GM19099 (cell line): Measurements from ENCODE around the gene SLC34A3.
A peak's percentile ranks its signal among the peaks of the same experiment; 100 is the strongest.

Source experiments
- POLR2A ChIP-seq: IDR thresholded peaks from 3 replicates; pipeline ENCODE4 v1.6.1; 2011; ENCODE audit warnings: low read depth; ENCODE audit not compliant: insufficient read length; ENCODE audit errors: extremely low read depth

The SLC34A3 gene

GRCh38 chr9:137219757-137220316 lies 10.9 kb upstream of the SLC34A3 start:
- TF ChIP-seq POLR2A, result no peak

DNA sequence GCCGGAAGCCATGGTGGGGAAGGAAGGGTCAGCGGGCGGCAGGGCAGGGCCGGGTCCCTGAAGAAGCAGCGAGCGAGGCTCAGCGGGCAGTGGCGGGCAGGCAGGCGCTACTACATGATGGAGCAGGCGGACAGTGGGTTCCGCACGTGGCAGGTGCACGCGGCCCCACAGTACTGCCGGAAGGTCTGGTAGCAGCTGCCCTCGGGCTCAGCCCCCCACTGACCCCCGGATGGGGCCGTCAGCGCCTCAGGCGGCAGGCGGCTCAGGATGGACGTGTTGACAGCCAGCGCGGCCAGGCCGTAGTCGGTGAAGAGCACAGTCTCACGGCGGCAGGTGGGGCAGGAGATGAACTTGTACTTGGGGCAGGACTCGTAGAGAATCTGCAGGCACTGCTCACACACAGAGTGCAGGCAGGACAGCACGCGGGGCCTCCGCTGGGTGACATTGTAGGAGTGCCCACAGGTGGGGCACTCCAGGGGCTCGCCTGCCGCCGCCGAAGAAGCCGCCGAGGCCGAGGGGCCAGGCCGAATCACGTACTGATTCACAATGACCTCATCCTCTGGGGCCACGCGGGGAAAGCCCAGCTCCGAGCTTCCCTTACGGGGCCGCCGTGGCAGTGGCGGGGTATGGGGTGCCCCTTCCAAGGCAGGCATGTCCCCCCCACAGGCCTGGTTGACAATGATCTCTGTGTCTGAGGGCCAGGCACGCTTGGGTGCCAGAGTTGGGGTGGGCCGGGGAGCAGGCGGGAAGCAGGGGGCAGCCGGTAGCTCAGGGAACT lies 10.2 kb upstream of the SLC34A3 start:
- TF ChIP-seq POLR2A, result no peak

- no peak for TF ChIP-seq POLR2A
These were observed 9.6 kb upstream of the SLC34A3 start for GRCh38 chr9:137221095-137221505.

DNA sequence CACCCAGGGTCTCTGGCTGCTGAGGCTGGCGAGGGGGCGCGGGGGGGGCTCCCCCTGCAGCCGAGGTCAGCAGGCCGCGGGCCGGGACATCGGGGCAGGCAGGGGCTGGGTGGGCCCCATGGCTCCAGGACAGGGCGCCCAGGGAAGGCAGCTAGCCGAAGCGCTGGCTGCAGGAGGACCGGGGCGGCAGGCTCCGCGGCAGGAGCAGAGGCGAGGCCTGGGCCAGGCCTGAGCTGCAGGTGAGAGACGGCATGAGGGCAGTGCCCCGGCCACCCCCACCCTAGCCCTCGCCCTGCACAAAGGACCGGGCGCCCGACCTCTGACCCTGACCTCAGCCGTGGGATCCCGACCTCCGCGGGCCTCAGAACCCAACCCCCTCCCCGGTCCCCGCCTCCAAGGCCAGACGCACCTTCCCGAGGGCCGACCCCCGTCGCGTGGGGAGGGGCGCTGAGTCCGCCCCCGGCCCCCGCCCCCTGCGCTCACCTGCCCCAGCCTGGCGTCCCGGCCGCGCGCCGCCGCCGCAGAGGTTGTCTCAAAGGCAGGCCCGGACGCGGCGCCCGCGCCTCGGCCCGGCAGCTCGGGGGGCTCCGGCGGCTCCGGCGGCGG lies 9.1 kb upstream of the SLC34A3 start:
- TF ChIP-seq POLR2A, result no peak

DNA sequence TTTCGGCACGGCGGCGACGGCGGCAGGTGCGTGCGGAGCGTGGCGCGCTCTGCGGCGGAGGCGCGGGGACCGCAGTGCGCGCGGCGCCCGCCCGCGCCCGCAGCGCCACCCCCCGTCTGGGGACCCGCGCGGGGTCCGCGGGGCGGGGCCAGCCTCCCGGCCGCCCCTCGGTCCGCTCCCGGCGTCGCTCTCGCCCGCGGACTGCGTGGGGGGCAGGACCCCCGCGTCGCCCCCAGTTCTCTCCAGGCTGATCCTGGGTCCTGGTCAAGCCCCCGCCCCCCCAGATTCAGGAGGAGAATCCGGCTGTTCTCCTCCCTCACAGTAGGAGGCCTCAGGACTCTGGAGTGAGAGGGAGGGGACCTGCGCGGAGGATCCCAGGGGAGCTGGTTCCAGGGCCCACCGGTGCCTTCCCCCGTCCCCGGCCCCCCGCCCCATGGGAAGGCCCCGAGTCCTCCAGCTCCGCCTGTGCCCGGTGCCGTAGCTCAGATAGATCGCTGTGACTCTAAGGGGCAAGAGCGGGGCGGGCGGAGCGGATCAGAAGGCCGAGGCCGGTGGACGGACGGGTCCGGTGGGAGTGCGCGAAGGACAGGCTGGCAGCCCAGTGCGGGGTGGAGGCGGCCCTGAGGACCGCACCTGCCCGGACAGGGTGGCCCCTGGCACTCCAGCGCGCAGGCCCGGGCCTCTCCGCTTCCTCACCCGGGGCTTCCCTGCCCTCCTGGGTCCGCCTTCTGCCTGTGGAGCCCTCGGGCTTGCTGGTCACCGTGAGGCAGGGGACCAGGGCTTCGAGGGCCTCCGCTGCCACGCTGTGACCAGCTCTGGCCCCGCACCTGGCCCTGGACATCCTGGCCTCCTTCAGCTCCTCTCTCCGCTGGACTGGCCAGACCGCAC lies 8.3 kb upstream of the SLC34A3 start, which contains the start of gene RNF208:
Gene RNF208 (minus strand): TSS at position 51 of the 888 bp plus-strand sequence. CDS start 1,028 bp downstream, outside the sequence.
- TF ChIP-seq POLR2A, result no peak

DNA sequence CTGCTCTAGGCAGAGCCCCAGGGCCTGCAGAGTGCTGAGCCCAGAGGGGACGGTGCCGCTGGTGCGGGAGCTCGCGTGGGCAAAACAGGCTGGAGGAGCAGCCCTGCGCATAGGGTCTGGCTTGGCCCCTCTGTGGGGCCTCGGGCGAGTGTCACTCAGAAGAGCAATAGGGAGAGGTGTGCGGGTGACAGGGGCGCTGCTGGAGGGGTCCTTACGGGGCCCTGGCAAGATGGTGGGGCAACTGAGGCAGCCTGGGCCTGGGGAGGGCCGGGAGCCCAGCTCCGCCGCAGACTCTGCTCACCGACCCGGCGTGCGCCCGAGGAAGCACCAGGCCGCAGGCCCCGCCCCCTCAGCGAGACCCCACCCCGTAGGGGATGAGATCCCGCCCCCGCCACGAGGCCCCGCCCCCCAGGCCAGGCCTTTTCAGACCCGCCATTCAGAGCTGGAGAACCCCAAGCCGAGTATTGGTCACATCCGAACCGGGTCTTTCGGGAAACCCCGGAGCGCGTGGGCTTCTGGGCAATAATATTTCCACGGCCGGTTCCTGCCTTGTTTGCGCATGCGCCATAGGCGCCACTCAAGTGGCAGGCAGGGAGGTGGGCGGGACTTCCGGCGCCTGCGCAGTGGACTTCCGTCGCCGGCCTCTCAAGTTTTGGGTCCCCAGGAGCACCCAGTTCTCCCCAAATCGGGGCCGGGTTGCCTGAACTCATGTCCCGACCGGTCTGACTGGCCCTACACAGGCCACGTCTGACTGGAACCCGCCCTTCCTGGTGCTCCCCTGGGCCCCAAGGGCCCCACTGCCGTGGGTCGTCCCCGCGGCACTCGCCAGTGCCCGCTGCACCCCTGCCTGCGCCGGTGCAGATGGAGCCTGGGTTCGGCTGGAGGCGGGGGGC lies 7.4 kb upstream of the SLC34A3 start:
- TF ChIP-seq POLR2A, result peak; percentile 86

DNA sequence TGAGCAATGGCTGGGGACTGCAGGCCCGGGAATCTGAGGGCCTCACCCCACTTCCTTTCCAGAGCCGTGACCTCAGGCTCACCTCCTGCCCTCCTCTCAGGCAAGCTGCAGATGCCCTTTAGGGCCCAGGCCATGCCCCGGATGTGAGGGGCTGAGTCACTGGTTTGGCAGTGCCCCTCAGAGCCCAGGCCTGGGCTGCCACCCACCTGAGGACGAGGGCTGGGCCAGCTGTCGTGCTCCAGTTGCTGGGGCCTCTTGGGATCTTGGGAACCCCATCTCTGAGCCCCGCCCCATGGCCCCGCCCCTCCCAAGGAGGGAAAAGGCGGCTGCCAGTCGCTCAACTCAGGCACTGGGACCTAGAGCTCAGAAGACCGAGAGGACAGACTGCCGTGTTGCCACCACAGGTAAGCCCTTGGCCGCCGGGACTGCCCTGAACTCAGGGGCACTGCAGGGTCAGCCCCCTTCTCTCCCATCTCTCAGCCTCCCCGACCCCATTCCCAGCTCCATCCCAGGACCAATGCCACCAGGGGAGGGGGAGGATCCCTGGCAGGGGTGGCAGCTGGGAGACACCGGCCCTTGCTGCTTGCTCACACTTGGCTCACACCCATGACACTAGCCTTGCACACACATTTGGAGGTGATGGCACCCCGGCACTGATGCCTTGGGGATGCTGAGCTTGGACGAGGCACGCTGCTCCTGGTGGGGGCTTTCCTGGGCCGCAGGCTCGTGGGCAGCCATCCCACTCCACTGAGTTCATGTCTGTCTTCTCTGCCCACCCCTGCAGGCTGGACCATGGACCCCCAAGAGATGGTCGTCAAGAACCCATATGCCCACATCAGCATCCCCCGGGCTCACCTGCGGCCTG lies 5.6 kb upstream of the SLC34A3 start, which contains the start of gene CYSRT1:
Gene CYSRT1 (plus strand): TSS at position 345 of the 865 bp plus-strand sequence. CDS start 448 bp downstream, at position 793.
- TF ChIP-seq POLR2A, result no peak

DNA sequence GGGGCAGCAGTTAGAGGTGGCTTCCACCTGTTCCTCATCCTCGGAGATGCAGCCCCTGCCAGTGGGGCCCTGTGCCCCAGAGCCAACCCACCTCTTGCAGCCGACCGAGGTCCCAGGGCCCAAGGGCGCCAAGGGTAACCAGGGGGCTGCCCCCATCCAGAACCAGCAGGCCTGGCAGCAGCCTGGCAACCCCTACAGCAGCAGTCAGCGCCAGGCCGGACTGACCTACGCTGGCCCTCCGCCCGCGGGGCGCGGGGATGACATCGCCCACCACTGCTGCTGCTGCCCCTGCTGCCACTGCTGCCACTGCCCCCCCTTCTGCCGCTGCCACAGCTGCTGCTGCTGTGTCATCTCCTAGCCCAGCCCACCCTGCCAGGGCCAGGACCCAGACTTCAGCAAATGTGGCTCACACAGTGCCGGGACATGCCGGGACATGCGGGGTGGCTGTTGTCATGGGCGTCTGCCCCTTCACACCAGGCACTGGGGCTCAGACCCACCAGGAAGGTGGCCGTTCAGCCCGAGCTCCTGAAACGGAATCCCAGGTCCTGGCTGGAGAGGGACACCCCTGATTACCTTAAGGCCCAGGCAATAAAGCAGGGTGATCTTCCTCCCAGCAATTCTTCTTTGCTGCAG lies 4.9 kb upstream of the SLC34A3 start:
- TF ChIP-seq POLR2A, result no peak

DNA sequence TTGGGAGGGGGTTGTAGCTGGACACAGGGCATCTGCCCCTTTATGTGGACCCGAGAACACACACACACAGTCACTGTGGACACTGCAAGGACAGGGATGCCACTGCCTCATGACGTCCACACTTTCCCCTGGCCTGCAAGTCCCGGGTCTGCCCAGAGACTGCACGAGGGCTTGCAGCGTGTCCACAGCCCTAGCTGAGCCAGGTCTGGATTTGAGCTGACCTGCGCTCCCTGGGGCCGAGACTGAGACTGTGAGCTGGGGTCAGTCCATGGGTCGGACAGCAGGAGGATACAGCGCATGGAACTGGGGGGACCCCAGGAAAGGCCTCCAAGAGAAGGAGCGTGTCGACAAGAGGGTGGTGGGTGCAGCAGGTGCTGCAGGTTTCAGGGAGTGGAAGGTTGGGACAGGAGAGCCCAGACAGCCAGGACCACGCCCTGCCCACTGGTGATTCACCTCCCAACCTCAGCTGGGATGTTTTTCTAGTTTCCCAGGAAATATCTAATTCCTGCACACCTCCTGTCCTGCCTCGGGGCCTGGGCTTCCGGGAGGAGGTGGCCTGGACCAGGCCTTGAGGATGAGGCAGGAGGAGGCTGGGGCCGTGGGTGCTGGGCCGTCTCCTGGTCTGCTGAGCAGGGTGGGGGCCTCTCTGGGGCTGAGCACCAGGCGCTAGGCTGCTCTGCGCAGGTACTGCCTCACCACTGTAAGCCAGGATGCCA lies 4.2 kb upstream of the SLC34A3 start:
- TF ChIP-seq POLR2A, result no peak

- TF ChIP-seq POLR2A, result no peak
These were observed 3.4 kb upstream of the SLC34A3 start, which contains the start of gene RNF224 for GRCh38 chr9:137227054-137227852. Gene RNF224 (plus strand): TSS chr9:137227502. CDS start chr9:137228336, 834 bp downstream.
